LNCAP (cell line): ENCODE results near the gene TMEM62.
A peak's percentile ranks its signal among the peaks of the same experiment; 100 is the strongest.

Source experiments
- TF ChIP-seq, protein P1 (sequence below): fragments of 450-650 bp; IDR thresholded peaks from 2 replicates; pipeline ENCODE4 v1.5.1; 2017; ENCODE audit warnings: mild to moderate bottlenecking

Gene TMEM62

GRCh38 chr15:43225201-43225949 lies 92.0 kb downstream of the TMEM62 start:
- TF ChIP-seq, protein P1, sequence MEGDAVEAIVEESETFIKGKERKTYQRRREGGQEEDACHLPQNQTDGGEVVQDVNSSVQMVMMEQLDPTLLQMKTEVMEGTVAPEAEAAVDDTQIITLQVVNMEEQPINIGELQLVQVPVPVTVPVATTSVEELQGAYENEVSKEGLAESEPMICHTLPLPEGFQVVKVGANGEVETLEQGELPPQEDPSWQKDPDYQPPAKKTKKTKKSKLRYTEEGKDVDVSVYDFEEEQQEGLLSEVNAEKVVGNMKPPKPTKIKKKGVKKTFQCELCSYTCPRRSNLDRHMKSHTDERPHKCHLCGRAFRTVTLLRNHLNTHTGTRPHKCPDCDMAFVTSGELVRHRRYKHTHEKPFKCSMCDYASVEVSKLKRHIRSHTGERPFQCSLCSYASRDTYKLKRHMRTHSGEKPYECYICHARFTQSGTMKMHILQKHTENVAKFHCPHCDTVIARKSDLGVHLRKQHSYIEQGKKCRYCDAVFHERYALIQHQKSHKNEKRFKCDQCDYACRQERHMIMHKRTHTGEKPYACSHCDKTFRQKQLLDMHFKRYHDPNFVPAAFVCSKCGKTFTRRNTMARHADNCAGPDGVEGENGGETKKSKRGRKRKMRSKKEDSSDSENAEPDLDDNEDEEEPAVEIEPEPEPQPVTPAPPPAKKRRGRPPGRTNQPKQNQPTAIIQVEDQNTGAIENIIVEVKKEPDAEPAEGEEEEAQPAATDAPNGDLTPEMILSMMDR = peak; percentile 84

GRCh38 chr15:43226436-43227305 lies 93.3 kb downstream of the TMEM62 start:
- TF ChIP-seq, protein P1 = no peak

GRCh38 chr15:43229977-43230376 lies 96.6 kb downstream of the TMEM62 start:
- TF ChIP-seq, protein P1 = no peak

DNA sequence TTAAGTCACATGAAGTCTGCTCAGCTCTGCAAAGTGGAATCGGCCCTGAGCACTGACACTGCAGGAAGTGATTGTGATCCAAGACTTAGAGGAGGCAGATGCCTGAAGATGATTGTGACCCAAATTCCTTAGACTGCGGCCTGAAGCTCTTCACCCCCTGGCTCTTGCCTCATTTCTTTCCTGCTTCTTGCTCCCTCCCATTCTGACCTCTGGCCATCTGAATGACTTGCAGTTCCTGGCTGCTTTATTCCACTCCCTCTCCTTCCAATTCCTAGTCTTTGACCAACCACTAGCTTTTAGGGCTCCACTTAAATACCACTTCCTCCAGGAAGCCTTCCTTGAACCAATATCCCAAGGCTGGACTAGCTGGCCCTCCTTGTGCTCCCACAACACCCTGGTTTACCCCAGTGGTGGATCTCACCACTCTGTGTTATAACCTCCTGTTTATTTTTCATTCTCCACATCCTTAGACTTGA lies 97.3 kb downstream of the TMEM62 start:
- TF ChIP-seq, protein P1 = no peak

- TF ChIP-seq, protein P1 = no peak
Measured at GRCh38 chr15:43232289-43232874, 99.0 kb downstream of the TMEM62 start.
